SU-DHL-6 (cell line): ENCODE measurements around the gene MAGI3.

Experiments
- EZH2phosphoT487 ChIP-seq: fragments of 200-600 bp; sonication (generic), shearing (Covaris generic); conservative IDR thresholded peaks from 2 replicates; pipeline ENCODE4 v1.6.1; 2018; ENCODE audit warnings: mild to moderate bottlenecking, antibody characterized with exemption, low read length, moderate library complexity, mixed read lengths
- TF ChIP-seq, protein P1 (sequence below): fragments of 200-600 bp; sonication (generic); IDR thresholded peaks from one replicate; pipeline ENCODE4 v1.5.1; 2017; ENCODE audit warnings: antibody characterized with exemption, mild to moderate bottlenecking, low read length, moderate library complexity; ENCODE audit not compliant: insufficient read depth, poor library complexity, severe bottlenecking

DNA sequence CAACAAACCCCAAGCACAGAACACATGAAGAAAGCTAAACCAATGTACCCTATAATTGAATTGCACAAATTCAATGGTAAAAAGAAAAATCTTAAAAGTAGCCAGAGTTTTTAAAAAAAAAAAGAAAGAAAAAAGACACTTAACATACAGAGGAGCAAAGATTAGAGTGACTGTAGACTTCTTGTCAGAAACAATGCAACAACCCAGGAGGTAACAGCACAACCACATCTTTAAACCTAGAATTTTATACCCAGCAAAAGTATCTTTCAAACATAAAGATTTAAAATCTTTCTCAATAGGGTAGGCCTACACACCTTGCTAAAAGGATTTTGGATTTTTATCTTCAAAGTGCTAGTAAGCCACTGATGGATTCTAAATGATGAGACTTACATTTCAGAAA, 304.6 kb downstream of the MAGI3 start:
- TF ChIP-seq, protein P1, sequence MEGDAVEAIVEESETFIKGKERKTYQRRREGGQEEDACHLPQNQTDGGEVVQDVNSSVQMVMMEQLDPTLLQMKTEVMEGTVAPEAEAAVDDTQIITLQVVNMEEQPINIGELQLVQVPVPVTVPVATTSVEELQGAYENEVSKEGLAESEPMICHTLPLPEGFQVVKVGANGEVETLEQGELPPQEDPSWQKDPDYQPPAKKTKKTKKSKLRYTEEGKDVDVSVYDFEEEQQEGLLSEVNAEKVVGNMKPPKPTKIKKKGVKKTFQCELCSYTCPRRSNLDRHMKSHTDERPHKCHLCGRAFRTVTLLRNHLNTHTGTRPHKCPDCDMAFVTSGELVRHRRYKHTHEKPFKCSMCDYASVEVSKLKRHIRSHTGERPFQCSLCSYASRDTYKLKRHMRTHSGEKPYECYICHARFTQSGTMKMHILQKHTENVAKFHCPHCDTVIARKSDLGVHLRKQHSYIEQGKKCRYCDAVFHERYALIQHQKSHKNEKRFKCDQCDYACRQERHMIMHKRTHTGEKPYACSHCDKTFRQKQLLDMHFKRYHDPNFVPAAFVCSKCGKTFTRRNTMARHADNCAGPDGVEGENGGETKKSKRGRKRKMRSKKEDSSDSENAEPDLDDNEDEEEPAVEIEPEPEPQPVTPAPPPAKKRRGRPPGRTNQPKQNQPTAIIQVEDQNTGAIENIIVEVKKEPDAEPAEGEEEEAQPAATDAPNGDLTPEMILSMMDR, result no peak
- TF ChIP-seq EZH2phosphoT487, result no peak
